GM13976 (cell line): ENCODE results near the gene CIROP.

Experiments
- DNase-seq: peaks from one replicate; pipeline ENCODE4 v3.0.0; 2012; ENCODE audit warnings: low spot score
- in situ Hi-C: fragments of 300-500 bp; cut with MboI; formaldehyde crosslinking; loops from one replicate; pipeline ENCODE4 v1.12.0; 2022; ENCODE audit warnings: low sequenced_read_pairs, mixed read lengths, inconsistent platforms; ENCODE audit not compliant: unreplicated experiment
- TF ChIP-seq, protein P1 (sequence below): IDR thresholded peaks from 2 replicates; pipeline ENCODE4 v1.5.1; 2012; ENCODE audit warnings: borderline replicate concordance, mild to moderate bottlenecking; ENCODE audit not compliant: insufficient read depth; ENCODE audit errors: extremely low read depth, missing control alignments, control extremely low read depth

Gene CIROP

DNA sequence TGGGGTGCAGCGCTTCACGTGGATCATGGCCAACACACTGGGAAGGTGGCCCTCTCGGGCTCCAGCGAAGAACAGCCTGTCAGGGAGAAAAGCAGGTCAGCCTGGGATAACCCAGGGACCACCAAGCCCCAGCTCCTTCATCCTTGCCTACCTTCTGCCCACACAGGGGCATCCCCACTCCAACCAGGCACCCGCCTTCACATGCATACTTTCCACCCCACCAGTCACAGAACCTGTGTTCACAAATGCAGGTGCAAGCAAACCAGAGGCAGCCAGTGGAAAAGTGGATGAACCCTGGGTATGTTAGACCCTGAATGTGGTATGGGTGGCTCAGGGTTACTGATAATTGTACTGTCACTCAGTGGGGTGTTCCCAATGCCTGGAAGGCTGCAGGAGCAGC lies 26.7 kb upstream of the CIROP start:
- DNase-seq, result no peak
- in situ Hi-C loops, result no loop called here
- TF ChIP-seq, protein P1, sequence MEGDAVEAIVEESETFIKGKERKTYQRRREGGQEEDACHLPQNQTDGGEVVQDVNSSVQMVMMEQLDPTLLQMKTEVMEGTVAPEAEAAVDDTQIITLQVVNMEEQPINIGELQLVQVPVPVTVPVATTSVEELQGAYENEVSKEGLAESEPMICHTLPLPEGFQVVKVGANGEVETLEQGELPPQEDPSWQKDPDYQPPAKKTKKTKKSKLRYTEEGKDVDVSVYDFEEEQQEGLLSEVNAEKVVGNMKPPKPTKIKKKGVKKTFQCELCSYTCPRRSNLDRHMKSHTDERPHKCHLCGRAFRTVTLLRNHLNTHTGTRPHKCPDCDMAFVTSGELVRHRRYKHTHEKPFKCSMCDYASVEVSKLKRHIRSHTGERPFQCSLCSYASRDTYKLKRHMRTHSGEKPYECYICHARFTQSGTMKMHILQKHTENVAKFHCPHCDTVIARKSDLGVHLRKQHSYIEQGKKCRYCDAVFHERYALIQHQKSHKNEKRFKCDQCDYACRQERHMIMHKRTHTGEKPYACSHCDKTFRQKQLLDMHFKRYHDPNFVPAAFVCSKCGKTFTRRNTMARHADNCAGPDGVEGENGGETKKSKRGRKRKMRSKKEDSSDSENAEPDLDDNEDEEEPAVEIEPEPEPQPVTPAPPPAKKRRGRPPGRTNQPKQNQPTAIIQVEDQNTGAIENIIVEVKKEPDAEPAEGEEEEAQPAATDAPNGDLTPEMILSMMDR, result no peak

DNA sequence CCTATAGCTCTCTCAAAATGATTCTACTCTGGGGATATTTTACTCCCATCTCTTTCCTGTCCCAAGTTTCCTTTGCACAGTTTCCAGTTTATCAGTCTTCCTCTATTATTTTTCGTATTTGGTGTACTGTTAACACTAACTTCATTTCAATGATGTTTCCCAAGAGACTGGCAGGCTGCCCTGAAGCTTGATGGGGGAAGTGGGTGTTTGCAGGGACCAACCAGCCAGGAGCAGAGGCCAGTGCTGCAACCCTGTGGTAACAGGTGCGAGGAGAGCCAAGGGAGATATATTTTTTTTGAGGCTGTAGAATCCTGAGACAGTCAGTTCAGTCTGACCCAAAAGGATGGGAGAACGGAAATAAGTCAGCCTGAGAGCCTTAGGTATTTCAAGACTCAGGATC lies 26.1 kb upstream of the CIROP start:
- TF ChIP-seq, protein P1, result no peak
- no peak for DNase-seq
- in situ Hi-C loops, result no loop called here

DNA sequence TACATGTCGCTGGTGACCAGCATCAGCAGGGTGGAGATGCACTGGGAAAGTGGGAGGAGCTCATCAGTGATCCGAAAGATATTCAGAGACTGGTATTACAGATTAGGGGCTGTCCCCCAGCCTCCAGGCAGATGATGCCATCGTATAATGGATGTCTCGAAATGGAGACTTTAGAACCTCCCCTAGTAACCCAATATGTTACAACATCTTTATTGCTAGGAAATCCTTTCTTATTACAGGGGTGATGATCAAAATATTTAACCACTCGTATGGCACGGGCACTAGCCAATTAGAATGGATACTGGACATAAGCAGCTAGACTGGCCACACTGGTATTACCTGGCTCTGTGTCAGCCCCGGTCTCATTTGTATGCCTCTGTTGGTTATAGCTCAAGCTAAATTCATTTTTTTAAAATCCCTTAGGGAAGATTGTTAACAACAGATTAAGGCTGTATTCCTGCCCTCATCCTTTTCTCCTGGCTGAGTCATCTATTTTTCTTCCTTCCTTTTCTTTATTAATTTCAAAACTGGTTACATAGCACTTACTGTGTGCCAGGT lies 25.0 kb upstream of the CIROP start:
- TF ChIP-seq, protein P1, result no peak
- in situ Hi-C loops, result loop anchor here (10.0 kb wide), 2 partner anchors 55 to 165 kb away; partner anchors contain the start of gene SLC7A8

DNA sequence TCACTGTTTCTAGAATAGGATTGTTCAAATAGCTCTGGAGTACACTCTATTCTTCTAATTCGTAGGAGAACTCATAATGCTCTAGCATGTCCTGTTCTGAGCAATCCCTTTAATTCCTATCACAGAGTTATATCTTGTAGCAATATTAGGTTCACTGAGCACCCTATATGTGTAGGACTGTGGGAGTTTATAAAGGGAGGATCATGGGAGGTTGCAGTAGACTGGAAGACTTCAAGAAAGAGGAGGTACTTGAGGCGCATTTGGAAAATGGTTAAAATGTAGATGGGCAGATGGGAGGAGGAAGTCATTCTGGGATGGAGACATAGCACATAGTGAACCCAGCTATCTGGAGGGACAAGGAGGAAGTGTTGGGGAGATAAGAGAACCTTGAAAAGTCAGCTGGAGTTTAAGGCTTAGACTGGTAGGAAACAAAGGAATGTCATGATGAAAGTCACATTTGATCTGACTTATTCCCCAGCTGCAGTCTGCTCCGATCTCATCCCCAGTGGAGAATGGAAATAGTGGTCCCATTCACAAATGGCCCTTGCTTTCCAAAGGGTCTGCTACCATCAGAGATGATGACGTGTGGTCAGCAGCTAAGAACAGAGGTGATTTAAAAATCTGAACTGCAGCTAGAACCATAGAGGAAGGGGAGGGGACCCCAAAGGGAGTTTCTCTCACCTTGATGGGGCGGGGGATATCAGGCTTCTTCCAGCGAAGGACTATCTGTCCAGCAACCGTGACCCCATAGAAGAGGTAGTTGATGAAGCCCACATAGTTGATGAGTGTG lies 24.4 kb upstream of the CIROP start:
- in situ Hi-C loops, result loop anchor here (10.0 kb wide), 2 partner anchors 56 to 166 kb away; partner anchors contain the start of gene SLC7A8
- TF ChIP-seq, protein P1, result no peak
- DNase-seq, result no peak

More for the DNA sequence above, 25.0 kb upstream of the CIROP start:
- DNase-seq, result no peak

DNA sequence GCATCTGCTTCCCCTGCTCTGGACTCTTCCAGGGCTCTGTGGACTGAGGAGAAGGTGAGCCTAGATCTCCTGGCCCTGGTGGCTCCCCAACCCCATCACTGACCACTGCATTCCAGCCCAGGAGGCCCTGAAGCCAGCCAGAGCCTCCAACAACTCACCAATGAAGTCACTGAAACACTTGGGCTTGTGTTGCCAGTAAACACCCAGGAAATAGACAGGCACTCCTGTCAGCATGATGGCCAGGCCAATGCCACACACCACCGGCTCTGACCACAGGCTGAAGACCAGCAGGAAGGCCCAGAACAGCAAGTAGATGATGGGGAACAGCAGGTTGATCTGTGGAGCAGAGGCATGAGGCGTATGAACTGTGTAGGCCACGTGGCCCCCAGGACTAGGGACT lies 23.1 kb upstream of the CIROP start:
- in situ Hi-C loops, result loop anchor here (10.0 kb wide), 2 partner anchors 57 to 167 kb away; partner anchors contain the start of gene SLC7A8
- TF ChIP-seq, protein P1, result no peak
- DNase-seq, result no peak

DNA sequence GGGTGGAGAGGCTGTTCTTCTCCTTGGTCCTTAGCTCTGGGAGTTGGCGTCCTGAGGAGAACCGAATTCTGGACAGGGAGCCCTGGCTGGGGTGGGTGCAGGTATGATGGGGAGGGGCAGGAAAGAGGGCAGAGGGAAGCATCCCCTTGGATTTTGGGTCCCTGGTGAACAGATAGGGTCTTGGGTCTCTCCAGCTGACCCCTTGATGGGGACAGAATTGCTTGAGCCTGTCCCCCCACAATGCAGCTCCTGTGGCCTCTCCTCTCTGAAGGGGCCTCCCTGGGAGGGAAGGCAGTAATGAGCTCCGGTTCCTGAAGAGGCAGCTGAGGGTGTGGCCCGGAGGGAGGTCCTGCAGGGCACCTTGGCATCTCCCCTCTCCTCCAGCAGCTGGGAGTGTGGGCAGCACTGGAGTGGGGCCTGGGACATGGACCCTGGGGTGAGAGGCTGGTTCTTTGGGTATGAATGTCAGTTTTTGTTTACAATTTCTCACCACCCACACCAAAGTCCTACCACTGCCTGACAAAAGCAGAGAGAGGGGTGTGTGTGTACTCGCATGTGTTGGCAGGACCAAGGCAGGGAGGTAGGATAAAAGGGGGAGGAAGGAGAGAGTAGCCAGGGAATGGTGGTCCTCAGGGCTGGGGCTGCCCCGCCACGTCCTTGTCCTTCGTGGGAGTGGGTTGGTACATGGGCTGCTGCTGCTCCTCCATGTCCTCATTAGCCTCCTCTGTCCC lies 21.9 kb upstream of the CIROP start:
- in situ Hi-C loops, result loop anchor here (10.0 kb wide), 2 partner anchors 58 to 168 kb away; partner anchors contain the start of gene SLC7A8

More for the DNA sequence above, 21.9 kb upstream of the CIROP start:
- DNase-seq, result no peak
- TF ChIP-seq, protein P1, result no peak
